Activated CD4-positive, alpha-beta T cell treated with anti-CD3 and anti-CD28 coated beads for 48 hours (primary cell): ENCODE data around the gene MSH2.

Experiments used
- DNase-seq: peaks from one replicate; pipeline ENCODE4 v3.0.0-alpha.2; 2020

Gene MSH2

DNA sequence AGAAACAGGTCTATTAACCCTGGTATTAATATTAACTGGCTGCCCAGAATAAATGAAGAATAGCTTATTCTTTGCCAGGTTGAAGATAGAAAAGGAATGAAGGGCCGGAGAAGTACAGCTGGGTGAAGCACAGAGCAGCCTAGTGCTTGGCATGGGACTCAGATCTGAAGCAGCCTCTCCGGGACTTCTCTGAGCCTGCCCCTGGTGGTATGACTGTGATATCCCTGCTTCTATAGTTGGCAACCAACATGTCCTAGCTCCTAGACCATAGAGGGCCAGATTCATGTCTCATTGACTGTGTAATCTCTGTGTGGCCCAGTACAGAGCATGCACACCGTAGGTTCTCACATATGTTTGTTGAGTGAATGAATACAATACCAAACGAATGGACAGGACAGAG lies 107.8 kb downstream of the MSH2 start:
- DNase-seq = no peak

DNA sequence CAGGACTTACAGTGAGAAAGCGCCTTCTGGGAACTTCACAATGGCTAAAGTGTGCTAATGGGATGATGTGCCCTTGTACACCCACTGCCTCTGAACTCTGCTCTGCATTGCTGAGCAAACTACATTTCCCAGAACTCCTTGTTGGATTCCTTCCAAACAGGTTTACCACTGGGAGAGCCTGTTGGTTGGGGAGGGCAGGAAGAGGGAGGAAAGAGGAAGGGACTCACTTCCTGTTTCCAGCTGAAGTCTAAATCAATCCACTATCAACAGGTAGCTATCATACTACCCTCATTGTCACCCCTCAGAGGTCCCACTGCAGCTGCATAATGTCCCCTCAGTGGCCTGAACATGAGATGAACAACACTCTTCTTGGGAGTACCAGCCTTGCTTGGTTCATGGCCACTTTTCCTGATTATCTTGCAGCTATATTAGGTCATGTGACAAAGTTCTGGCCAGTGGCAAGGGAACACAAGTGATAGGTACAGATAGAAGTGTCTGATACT lies 109.7 kb downstream of the MSH2 start:
- DNase-seq = no peak

DNA sequence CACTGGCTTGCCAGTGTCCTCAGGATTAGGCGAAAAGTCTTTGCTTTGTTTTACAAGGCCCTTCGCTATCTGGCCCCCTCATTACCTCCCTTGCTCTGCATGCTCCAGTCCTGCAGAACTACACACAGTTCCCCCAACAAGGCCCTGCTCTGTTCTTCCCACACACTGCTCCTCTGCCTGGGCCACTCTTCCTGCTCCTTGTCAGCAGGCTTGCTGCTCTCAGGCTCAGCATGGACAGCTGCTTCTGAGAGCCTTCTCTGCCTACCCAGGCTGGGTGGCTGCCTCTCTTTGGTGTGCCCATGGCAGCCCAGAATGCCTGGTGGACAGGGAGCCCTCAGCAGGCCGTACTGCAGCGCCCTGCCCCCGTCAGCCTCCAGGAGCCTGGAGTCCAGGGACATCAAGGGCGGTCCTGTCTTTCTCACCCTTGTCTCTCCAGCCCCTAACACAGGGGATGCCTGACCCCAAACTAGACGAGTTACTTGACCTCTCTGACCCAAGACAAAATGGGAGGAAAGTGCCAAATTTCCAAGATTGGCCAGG lies 111.1 kb downstream of the MSH2 start:
- no peak for DNase-seq

DNA sequence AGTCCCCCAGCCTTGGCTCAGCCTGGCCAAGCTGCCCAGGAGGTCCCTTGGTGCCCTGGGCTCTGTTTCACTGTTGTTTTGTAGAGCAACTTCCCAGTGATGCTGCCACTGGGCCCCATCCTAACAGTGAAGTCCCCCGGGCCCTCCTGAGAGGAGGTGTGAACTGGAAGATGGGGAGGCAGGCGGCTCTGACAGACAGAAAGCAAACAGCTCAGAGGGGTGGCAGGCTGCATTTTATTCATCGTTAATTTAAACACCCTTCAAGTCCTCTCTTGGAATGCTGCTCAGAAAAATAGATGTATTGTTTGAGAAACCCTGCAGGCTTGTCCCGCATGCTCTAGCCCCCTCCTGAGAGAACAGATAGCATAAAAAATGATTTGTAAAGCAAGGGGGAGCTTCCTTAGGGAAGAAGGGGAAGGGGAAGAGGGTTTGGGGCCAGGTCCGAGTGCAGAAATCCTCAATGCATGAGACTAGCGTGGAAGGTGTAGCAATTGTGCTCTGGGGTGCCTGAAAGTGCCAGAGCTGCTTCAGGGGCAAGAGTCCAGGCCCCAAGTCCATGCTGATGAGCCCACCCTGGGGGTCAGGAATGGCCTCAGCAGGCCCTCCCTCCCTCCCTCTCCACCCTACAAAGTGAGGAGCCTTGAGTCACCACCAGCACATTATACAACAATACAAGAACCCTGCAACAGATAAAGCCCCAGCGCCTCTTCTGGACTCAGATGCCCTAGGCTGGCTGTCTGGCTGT lies 113.6 kb downstream of the MSH2 start:
- no peak for DNase-seq

DNA sequence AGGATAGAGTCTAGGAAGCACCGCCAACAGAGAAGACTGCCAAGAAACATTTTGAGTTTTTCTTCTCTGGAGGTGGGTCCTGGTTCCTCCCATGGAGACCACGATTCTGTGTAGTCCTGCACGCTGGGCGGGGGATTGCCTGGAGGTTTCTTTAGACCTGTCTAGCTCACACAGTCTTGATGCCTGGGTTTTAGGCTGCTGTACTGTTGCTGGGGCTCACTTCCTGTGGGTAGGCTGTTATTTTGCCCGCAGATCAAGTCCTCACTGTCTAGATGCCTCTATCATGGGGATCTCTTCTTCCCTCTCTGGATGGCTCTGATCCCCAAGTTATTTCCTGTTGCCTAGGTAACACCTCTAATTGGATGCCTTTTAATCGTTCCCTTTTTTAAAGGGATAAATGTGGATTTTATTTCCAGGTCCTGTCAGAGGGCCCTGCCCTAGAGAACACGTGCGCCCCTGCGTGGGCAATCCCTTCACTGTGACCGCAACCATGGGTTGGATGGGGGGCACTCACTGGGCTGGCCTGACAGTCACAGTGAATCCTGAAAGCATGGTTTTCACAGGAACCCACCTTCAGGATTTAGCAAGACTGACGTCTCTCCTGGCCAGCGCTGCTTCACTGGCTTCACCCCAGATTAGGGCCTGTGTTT lies 115.7 kb downstream of the MSH2 start:
- DNase-seq = no peak

DNA sequence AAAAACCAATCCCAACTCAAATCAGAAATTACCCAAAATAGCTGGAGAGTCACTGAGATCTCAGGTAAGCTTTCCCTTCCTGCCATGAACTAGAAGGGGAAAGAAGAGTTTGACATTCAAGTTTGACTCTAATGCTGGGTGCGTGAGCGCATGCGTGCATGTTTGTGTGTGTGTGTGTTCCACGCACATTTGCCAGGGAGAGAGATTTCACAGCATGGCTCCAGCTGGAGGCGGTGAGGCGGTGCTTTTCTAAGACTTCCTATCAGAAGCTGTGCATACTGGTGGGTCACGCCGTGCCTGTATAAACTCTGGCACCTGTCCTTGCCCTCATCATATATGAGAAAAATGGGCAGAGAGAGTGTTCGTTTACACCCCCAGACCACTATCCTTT lies 116.2 kb downstream of the MSH2 start:
- DNase-seq = no peak

DNA sequence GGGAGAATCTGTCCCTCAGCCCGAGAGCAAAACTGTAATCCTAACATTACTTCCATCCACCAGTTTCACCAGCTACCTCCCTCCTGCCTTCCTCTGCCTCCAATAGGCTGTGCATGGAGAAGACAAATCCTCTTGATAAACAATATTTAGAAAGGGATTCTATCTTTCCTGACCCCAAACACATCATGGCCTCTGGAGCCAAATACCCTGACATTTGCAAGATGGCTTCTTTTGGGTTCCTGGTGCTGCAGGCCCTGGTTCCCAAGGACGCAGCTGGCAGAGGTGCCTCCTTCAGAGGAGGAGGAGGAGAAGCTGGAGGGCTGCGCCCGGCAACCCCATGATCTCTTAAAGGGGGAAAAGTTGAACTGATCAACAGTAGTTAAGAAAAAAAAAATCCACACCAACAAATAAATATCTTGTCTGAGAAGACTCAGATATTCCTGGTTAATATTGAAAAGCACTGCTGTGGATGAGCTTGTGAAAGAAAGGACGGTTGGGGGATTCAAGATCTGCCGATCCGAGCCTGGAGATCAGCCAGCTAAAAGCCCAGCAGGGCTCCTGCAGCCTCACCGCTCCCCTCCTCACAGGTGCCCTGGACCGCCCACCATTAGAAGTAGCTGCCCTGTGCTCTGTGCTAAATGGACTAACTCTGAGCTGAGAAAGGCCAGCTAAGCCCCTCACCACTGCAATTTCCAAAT lies 116.8 kb downstream of the MSH2 start:
- DNase-seq = no peak

DNA sequence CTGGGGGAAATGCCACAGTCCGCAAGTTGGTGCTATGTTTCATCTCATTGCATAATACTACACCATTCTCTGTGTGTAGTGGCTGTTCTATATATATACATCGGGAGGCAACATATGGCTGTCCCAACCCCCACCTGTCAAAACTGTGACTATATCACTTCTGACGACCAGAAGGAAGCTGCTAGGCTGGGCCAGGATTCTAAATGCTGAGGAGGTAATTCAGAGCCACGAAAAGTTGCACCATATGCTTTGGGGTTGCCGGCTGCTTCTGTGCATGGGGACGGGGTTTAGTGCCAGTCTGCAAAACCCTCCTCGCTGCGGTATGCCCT lies 117.3 kb downstream of the MSH2 start:
- DNase-seq = peak; percentile 12

DNA sequence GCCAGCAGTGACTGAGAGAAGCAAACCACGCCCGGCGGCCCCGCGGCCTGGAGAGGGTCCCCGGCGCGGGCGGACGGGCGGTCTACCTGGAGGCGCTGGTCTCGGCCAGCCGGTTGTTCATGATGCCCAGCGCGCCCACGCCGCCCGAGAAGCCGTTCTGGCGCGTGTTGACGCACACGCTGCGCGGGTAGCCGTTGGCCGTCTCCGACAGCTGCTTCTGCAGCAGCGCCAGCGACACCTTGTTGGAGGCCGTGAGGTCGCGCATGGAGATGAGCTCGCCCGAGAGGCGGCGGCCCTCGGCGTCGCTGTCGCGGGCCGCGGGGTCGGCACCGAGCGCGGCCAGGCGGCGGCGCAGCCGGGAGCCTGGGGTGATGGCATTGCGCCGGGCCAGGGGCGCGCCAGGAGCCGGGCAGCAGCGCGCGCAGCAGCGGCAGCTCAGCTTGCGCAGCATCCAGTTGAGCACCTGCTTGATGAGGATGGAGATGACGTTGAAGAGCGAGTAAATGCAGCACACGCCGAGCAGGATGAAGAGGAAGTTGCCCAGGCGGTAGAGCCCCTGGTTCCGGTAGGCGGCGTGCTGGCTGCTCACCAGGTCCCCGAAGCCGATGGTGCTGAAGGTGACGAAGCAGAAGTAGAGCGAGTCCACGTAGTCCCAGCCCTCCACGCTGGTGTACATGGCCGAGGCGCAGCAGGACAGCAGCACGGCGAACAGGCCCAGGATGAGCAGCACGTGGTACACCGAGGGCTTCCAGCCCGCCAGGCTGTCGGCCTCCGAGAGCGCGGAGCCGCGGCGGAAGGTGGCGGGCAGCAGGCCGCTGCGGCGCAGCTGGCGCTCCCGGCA lies 118.1 kb downstream of the MSH2 start:
- DNase-seq = peak; percentile 80

DNA sequence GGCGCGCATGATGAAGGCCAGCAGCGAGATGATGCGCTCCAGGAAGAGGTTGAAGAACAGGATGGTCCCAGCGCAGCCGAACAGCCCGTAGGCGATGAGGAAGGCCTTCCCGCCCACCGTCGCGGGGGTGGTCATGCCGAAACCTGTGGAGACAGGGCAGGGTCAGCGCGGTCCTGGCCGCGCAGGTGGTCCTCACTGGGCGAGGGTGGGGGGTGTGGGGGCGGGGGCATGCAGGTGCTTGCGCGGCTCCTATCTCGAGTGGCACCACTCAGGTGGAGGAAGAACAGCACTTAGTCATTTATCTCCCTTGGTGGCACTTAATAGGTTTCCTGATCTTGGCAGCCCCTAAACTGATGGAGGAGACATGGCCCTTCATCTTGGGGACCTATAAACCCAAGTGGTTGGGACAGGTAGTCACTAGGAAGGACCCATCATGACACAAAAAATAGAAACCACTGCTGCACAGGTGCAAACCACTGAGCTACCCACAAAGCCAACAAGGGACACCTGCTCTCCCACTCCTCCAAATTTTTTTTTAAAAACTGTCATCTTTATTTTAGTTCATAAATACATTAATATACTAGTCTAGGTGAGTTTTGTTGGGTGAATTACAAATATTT lies 118.8 kb downstream of the MSH2 start:
- no peak for DNase-seq

DNA sequence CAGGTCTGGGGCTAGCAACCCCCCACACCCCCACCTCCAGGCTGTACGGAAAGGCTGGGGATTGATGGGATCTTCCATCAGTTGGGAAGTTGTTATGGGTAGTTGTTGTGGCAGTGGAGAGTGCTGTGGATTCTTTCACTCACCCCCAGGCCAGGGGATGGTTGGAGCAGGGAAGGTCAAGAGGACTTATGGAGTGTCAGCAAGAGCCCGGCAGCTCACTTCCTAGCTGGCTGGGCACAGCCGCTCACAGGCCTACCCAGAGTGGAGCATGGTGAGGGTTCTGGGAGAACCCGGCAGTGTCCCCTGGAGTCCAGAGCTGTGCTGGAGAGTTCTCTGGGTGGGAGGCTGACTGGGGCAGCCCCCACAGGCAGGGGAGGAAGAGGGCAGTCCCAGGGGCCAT lies 122.2 kb downstream of the MSH2 start:
- DNase-seq = no peak

DNA sequence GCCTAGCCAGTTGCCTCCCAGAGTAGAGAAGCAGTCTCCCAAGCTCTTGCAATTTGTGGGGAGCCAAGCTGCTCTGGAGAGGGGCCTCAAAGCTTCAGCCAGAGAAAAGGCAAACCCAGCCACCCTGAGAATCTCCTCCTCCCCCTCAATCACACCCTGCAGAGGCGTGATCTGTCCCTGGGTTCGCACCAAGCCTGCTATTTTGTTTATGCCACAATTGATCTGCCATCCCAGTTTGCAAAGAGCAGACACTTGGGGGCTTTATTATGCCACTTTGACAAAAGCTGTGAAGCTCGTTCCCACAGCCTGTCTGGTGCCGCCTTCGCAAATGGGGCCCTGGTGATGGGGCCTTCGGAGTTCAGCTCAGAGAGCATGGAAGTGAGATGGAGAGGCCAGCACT lies 125.5 kb downstream of the MSH2 start:
- no peak for DNase-seq

DNA sequence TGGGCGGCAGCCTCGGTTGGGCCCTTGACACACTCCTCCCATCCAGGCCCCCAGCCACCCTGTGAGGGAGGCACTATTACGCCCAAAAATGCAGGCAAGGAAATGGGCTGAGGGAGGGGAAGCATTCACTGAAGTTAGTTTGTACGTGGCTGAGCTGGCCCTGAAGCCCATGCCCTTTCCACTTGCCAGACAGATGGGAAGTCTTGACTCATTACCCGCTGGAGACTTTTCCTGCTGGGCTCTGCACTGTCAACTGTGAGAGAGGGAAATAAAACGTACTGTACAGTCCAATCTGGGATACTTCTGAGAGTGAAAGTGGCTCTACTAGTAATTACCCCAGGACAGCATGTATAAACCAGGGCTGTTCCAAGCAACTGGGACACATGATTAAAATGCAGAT lies 125.9 kb downstream of the MSH2 start:
- DNase-seq = no peak

DNA sequence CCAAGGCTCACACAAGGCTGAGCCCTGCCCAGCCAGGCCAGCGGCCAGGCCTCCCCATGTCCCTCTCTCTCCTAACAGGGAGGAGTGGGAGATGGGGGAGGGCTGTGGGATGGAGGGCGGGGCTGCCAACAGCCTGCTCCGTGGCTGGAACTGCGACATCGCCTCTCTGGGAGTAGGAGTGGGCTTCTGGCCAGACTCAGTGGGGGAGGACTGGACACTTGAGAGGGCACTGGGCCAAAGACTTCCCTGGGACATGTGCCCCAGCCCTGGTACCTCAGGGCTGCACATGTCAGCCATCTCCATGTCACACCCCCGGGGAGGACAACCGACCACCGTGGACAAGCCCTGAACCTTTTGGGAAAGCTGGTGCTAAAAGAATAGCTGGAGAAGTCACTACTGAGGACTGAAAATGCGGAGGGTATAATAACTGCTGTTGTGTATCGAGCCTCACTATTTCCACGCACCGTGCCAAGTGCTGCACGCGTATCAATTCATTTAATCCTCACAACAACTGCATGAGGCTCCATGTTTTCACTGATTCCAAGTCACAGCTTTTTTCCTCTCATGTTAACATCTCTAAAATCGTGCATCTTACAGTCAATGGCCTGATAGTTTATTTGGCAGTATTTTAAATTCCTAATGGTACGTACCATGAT lies 127.3 kb downstream of the MSH2 start:
- DNase-seq = no peak

DNA sequence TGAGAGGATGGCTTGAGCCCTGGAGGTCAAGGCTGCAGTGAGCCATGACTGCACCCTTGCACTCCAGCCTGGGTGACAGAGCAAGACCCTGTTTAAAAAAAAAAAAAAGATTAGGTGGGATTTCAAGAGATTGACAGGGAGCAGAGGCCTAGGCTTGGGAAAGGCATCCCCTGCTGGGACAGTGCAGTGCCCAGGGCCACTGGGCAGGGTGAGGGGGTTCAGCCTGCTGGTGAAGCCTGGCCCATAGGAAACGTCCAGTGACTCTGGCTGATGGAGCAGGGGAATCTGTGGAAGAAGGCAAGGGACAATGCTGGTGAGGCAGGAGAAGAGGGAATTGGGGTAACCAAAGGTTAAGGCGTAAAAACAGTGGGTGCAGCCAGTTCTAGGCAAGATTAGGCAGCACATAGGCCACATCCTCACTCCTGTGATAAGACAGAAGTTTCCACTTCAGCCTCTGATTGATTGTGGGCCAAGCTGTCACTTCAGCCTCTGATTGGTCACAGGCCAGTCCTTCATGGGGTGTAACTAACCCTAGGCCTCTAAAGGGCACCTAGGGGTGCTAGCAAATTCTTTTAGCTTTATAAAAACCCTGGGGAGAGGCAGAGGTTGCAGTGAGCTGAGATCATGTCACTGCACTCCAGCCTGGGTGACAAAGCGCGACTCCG lies 128.6 kb downstream of the MSH2 start:
- no peak for DNase-seq
